Stimulated activated naive CD8-positive, alpha-beta T cell treated with anti-CD3 and anti-CD28 coated beads, Interleukin-15, Interleukin-2, amounts not matched to agents 100 ng/mL and 50 ng/mL, for 24 hours (primary cell): ENCODE results near the gene KIAA0753.

Experiments
- H3K27ac Mint-ChIP-seq: one replicate; pipeline ENCODE4 v1.8.0; 2021; ENCODE audit warnings: mild to moderate bottlenecking, mixed read lengths
- H3K27me3 Mint-ChIP-seq: one replicate; pipeline ENCODE4 v1.8.0; 2021; ENCODE audit warnings: mixed read lengths
- H3K36me3 Mint-ChIP-seq: one replicate; pipeline ENCODE4 v1.8.0; 2021; ENCODE audit warnings: low read depth, mixed read lengths
- H3K4me1 Mint-ChIP-seq: one replicate; pipeline ENCODE4 v1.8.0; 2021; ENCODE audit warnings: low read depth, mixed read lengths
- H3K4me3 Mint-ChIP-seq: one replicate; pipeline ENCODE4 v1.8.0; 2021; ENCODE audit warnings: mild to moderate bottlenecking, mixed read lengths
- H3K9me3 Mint-ChIP-seq: one replicate; pipeline ENCODE4 v1.8.0; 2021; ENCODE audit warnings: mixed read lengths

KIAA0753 gene

GRCh38 chr17:6640536-6641246 is at the start of gene KIAA0753, which contains the start of gene TXNDC17:
Gene KIAA0753 (minus strand): TSS chr17:6640711. CDS start chr17:6635103, 5,608 bp downstream.
Gene TXNDC17 (plus strand): TSS chr17:6641060. CDS start chr17:6641083, 23 bp downstream.
- Mint-ChIP-seq H3K36me3 (peaks cover 40% of the 10 kb centered on the region), H3K27ac (peak within 1 kb of the TSS; percentile 99), H3K9me3 (no peaks in the 10 kb centered on the region), H3K4me3 (peak within 1 kb of the TSS; percentile 99), H3K4me1 (peaks cover 66% of the 10 kb centered on the region), H3K27me3 (no peaks in the 10 kb centered on the region)

GRCh38 chr17:6688944-6689343 is 48.4 kb upstream of the KIAA0753 start:
- no peak overlapping the region for H3K4me3 Mint-ChIP-seq
- H3K4me1 Mint-ChIP-seq = no peaks in the 10 kb centered on the region
- peaks cover 23% of the 10 kb centered on the region for H3K27me3 Mint-ChIP-seq
- H3K36me3 Mint-ChIP-seq = no peaks in the 10 kb centered on the region
- no peak overlapping the region for H3K27ac Mint-ChIP-seq
- no peaks in the 10 kb centered on the region for H3K9me3 Mint-ChIP-seq

GRCh38 chr17:6686026-6686425 is 45.5 kb upstream of the KIAA0753 start:
- Mint-ChIP-seq H3K27ac (no peak overlapping the region), H3K36me3 (no peaks in the 10 kb centered on the region), H3K4me1 (no peaks in the 10 kb centered on the region), H3K9me3 (no peaks in the 10 kb centered on the region), H3K27me3 (peaks cover 26% of the 10 kb centered on the region), H3K4me3 (no peak overlapping the region)

DNA sequence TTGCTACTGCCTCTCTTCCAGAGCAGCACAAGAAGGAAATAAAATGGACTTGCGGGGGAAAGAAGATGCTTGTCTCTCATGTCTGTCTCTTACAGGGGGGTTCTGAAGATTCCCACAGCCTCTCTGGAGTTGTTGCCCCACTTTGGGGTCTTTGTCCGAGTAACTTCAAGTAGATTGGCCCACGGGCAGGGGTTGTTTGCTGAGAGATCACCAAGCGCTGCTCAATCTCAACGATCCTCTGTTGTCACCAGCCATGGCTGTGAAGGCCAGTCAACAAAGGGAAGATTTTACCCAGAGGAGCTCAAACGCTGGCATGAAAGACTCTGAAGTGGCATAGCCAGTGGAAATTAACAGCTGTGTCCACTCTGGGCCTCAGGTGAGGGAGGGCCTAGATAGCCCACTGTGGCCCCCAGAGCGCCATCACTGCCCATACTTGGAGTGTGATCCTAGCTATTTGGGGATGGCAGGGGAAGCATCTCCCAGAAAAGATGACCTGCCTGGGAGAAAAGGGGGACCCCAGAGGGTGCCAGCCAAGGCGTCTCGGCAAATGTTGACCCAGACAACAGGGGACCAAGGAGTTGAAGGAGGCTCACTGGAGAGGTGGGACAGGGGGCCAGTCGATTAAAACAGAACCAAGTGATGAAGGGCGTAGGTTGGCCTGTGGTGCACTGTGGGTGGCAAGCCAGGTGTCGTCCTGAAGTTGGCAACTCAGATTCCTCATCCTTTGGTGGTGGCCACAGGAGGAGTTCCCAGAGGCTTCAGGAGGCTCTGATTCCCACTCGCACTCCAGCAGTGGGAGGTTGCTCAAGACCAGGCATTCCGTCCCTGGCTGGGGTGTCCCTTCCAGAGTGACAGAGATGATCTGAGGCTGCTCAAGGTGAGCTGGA is 44.6 kb upstream of the KIAA0753 start:
- Mint-ChIP-seq H3K4me3 (no peak overlapping the region), H3K27ac (no peak overlapping the region), H3K36me3 (no peaks in the 10 kb centered on the region), H3K9me3 (no peaks in the 10 kb centered on the region), H3K27me3 (peaks cover 28% of the 10 kb centered on the region), H3K4me1 (no peaks in the 10 kb centered on the region)

GRCh38 chr17:6684460-6684783 is 43.9 kb upstream of the KIAA0753 start:
- Mint-ChIP-seq H3K36me3 (no peaks in the 10 kb centered on the region), H3K9me3 (no peaks in the 10 kb centered on the region), H3K27ac (no peak overlapping the region), H3K4me3 (no peak overlapping the region), H3K4me1 (no peaks in the 10 kb centered on the region), H3K27me3 (peaks cover 28% of the 10 kb centered on the region)

DNA sequence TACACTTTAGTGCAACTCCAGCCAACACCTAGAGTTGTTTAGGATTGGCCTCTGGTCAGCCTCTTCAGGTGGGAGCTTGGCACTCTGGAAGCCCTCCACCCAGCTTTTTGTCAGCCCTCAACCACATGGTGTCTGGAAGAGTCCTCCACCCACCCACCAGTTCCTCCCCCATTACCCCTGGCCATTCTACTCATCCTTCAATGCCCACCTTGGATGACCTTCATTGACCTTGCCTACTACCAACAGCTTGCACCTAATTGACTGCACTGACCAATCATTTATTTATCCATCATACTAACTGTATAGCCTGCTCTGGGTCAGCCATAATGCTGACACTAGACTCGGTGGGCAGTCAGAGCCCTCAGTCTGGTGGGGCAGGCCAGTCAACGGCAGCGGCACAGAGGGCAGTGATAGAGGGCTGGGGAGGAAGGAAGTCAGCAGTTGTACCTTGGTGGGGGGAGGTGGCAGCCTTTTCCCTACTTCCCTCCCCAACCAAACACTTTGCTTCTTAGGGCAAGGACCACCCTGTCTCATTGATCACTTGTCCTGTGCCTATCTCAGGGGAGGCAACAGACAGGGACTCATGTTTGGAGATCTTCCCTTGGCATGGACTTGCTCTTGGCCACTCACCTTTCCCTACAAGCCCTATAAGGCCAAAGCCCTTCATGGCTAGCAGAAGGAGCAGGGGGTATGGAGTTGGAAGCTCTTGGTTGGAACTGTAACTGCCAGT is 43.4 kb upstream of the KIAA0753 start:
- no peaks in the 10 kb centered on the region for H3K36me3 Mint-ChIP-seq
- H3K27ac Mint-ChIP-seq = no peak overlapping the region
- no peaks in the 10 kb centered on the region for H3K9me3 Mint-ChIP-seq
- peaks cover 30% of the 10 kb centered on the region for H3K27me3 Mint-ChIP-seq
- H3K4me3 Mint-ChIP-seq = no peak overlapping the region
- no peaks in the 10 kb centered on the region for H3K4me1 Mint-ChIP-seq

DNA sequence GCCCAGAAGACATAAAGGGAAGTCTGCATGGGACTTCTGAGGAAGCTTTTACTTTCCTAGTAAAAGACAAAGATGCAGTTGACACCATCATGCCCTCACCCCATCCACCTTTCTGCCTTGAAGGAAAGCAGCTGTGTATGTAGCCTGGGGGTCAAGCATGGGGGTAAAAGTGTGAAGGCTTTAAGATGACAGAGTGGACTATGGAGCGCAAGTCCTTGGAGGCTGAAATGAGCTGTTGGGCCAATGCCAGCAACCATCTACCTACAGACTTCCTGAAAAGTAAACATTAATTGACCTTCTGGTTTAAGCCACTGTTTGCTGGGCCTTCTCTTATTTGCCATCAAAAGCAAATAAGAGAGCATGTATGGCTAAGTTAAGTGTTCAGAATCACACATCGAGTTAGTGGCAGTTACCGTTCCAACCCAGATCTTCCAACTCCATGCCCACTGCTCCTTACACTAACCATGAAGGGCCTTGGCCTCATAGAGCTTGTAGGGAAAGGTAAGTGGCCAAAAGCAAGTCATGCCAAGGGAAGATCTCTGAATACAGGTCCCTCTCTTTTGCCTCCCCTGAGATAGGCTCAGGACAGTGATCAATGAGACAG is 42.7 kb upstream of the KIAA0753 start:
- Mint-ChIP-seq H3K27ac (no peak overlapping the region), H3K4me1 (no peaks in the 10 kb centered on the region), H3K4me3 (no peak overlapping the region), H3K36me3 (no peaks in the 10 kb centered on the region), H3K9me3 (no peaks in the 10 kb centered on the region), H3K27me3 (peaks cover 37% of the 10 kb centered on the region)

GRCh38 chr17:6682339-6682738 is 41.8 kb upstream of the KIAA0753 start:
- Mint-ChIP-seq H3K9me3 (no peaks in the 10 kb centered on the region), H3K4me1 (peaks cover 4% of the 10 kb centered on the region), H3K27ac (no peak overlapping the region), H3K36me3 (no peaks in the 10 kb centered on the region), H3K27me3 (peaks cover 40% of the 10 kb centered on the region), H3K4me3 (no peak overlapping the region)

DNA sequence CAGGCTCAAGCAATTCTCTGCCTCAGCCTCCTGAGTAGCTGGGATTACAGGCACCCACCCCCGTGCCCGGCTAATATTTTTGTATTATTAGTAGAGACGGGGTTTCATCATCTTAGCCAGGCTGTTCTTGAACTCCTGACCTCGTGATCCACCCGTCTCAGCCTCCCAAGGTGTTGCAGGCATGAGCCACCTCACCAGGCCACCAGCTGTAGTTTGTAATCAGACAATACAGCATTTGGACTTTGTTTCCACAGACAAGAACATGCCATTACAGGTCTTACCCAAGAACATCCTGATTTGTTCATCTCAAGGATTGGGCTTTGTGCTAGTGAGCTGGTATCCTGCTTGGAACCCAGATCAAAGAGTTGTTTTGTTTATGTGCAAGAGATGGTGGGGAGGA is 41.2 kb upstream of the KIAA0753 start:
- Mint-ChIP-seq H3K27me3 (peaks cover 40% of the 10 kb centered on the region), H3K9me3 (no peaks in the 10 kb centered on the region), H3K36me3 (no peaks in the 10 kb centered on the region), H3K4me1 (peaks cover 7% of the 10 kb centered on the region), H3K4me3 (no peak overlapping the region), H3K27ac (no peak overlapping the region)

DNA sequence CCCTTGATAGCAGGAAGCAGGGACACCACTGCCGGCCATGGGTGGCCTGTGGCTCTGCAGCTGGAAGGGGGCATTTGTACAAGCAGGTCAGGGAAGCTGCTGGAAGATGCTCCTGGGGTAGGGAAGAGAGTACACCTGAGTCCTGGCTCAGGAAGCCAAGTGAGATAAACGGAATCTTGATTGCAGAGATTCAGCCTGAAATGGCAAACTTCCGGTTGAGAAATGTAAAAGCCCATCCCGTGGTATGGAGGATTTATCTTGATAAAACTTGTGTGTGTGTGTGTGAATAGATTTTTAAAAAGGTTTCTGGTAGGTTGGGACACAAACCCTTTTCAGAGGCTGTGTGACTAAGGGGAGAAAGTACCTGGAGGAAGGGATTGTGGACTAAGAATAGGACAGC is 40.7 kb upstream of the KIAA0753 start:
- Mint-ChIP-seq H3K36me3 (no peaks in the 10 kb centered on the region), H3K27ac (no peak overlapping the region), H3K4me3 (no peak overlapping the region), H3K4me1 (peaks cover 7% of the 10 kb centered on the region), H3K9me3 (no peaks in the 10 kb centered on the region), H3K27me3 (peaks cover 38% of the 10 kb centered on the region)

GRCh38 chr17:6679241-6679640 is 38.7 kb upstream of the KIAA0753 start:
- Mint-ChIP-seq H3K27ac (no peak overlapping the region), H3K27me3 (peaks cover 35% of the 10 kb centered on the region)

GRCh38 chr17:6677946-6678345 is 37.4 kb upstream of the KIAA0753 start:
- Mint-ChIP-seq H3K27me3 (peaks cover 35% of the 10 kb centered on the region), H3K27ac (no peak overlapping the region), H3K4me1 (peaks cover 7% of the 10 kb centered on the region), H3K9me3 (no peaks in the 10 kb centered on the region), H3K4me3 (no peak overlapping the region), H3K36me3 (no peaks in the 10 kb centered on the region)

More at GRCh38 chr17:6679241-6679640, 38.7 kb upstream of the KIAA0753 start:
- Mint-ChIP-seq H3K4me3 (no peak overlapping the region), H3K4me1 (peaks cover 7% of the 10 kb centered on the region), H3K36me3 (no peaks in the 10 kb centered on the region), H3K9me3 (no peaks in the 10 kb centered on the region)

GRCh38 chr17:6677158-6677831 is 36.8 kb upstream of the KIAA0753 start:
- no peaks in the 10 kb centered on the region for H3K9me3 Mint-ChIP-seq
- H3K27me3 Mint-ChIP-seq = peaks cover 32% of the 10 kb centered on the region
- no peak overlapping the region for H3K27ac Mint-ChIP-seq
- peaks cover 7% of the 10 kb centered on the region for H3K4me1 Mint-ChIP-seq
- H3K36me3 Mint-ChIP-seq = no peaks in the 10 kb centered on the region
- H3K4me3 Mint-ChIP-seq = no peak overlapping the region

- Mint-ChIP-seq H3K27me3 (peaks cover 26% of the 10 kb centered on the region), H3K36me3 (no peaks in the 10 kb centered on the region), H3K4me1 (peaks cover 7% of the 10 kb centered on the region), H3K27ac (no peak overlapping the region), H3K4me3 (no peak overlapping the region), H3K9me3 (no peaks in the 10 kb centered on the region)
Measured at GRCh38 chr17:6676802-6677157, 36.3 kb upstream of the KIAA0753 start.
